HEK293 (cell line): ENCODE data around the gene ANGPT4.
A peak's percentile ranks its signal among the peaks of the same experiment; 100 is the strongest.

Experiments
- GLI2 ChIP-seq: fragments of 450-650 bp; formaldehyde crosslinking; IDR thresholded peaks from 2 replicates; pipeline ENCODE4; 2017; ENCODE audit warnings: missing biosample characterization, missing genetic modification characterization, low read depth, borderline replicate concordance
- IKZF3 ChIP-seq: fragments of 450-650 bp; IDR thresholded peaks from 2 replicates; pipeline ENCODE4 v1.5.0; 2018; ENCODE audit warnings: missing biosample characterization, mild to moderate bottlenecking, missing genetic modification characterization, moderate library complexity
- TRIM28 ChIP-seq: IDR thresholded peaks from 2 replicates; pipeline ENCODE4 v1.6.1; 2011; ENCODE audit warnings: low read length, control low read depth, borderline replicate concordance
- WT1 ChIP-seq: fragments of 450-650 bp; formaldehyde crosslinking; IDR thresholded peaks from 2 replicates; pipeline ENCODE4 v1.5.1; 2016; ENCODE audit warnings: missing biosample characterization, missing genetic modification characterization
- ZNF211 ChIP-seq: fragments of 450-650 bp; formaldehyde crosslinking; IDR thresholded peaks from 2 replicates; pipeline ENCODE4 v1.5.1; 2016; ENCODE audit warnings: low read depth, missing biosample characterization, missing genetic modification characterization
- ZNF214 ChIP-seq: fragments of 450-650 bp; formaldehyde crosslinking; IDR thresholded peaks from 2 replicates; pipeline ENCODE4 v1.5.1; 2017; ENCODE audit warnings: missing biosample characterization, mild to moderate bottlenecking, missing genetic modification characterization, borderline replicate concordance
- ZNF341 ChIP-seq: fragments of 450-650 bp; formaldehyde crosslinking; IDR thresholded peaks from 2 replicates; pipeline ENCODE4; 2016; ENCODE audit warnings: low read depth, missing biosample characterization, missing genetic modification characterization
- ZNF391 ChIP-seq: fragments of 450-650 bp; formaldehyde crosslinking; IDR thresholded peaks from 2 replicates; pipeline ENCODE4 v1.5.1; 2016; ENCODE audit warnings: low read depth, missing biosample characterization, missing genetic modification characterization, borderline replicate concordance
- ZNF423 ChIP-seq: fragments of 450-650 bp; formaldehyde crosslinking; IDR thresholded peaks from 2 replicates; pipeline ENCODE4 v1.5.1; 2016; ENCODE audit warnings: missing biosample characterization, missing genetic modification characterization
- ZNF600 ChIP-seq: fragments of 450-650 bp; formaldehyde crosslinking; IDR thresholded peaks from 2 replicates; pipeline ENCODE4 v1.5.1; 2016; ENCODE audit warnings: missing biosample characterization, missing genetic modification characterization
- ZNF626 ChIP-seq: fragments of 450-650 bp; sonication (Bioruptor Pico); formaldehyde crosslinking; IDR thresholded peaks from 2 replicates; pipeline ENCODE4 v1.5.1; 2018; ENCODE audit warnings: missing biosample characterization, missing genetic modification characterization, inconsistent platforms
- ZNF664 ChIP-seq: fragments of 450-650 bp; formaldehyde crosslinking; IDR thresholded peaks from 2 replicates; pipeline ENCODE4 v1.5.1; 2016; ENCODE audit warnings: missing biosample characterization, missing genetic modification characterization
- ZNF701 ChIP-seq: fragments of 450-650 bp; formaldehyde crosslinking; IDR thresholded peaks from 2 replicates; pipeline ENCODE4 v1.5.1; 2016; ENCODE audit warnings: missing biosample characterization, missing genetic modification characterization
- ZXDB ChIP-seq: fragments of 450-650 bp; formaldehyde crosslinking; IDR thresholded peaks from 2 replicates; pipeline ENCODE4 v1.5.1; 2016; ENCODE audit warnings: missing biosample characterization, missing genetic modification characterization
- TF ChIP-seq, protein P1 (sequence below): fragments of 450-650 bp; formaldehyde crosslinking; optimal IDR thresholded peaks from 2 replicates; pipeline ENCODE3; 2016; ENCODE audit warnings: missing biosample characterization, mild to moderate bottlenecking, missing genetic modification characterization
- TF ChIP-seq, protein P2 (sequence below): fragments of 450-650 bp; formaldehyde crosslinking; IDR thresholded peaks from 2 replicates; pipeline ENCODE4 v1.5.1; 2017; ENCODE audit warnings: missing biosample characterization, missing genetic modification characterization
- TF ChIP-seq, protein P3 (sequence below): sonication (generic); formaldehyde crosslinking; IDR thresholded peaks from 2 replicates; pipeline ENCODE4 v1.8.1; 2022; ENCODE audit warnings: mild to moderate bottlenecking, moderate library complexity, missing genetic modification reagents
- TF ChIP-seq, protein P4 (sequence below): fragments of 450-650 bp; formaldehyde crosslinking; IDR thresholded peaks from 2 replicates; pipeline ENCODE4 v1.5.1; 2016; ENCODE audit warnings: missing biosample characterization, missing genetic modification characterization
- TF ChIP-seq, protein P5 (sequence below): fragments of 450-650 bp; formaldehyde crosslinking; IDR thresholded peaks from 2 replicates; pipeline ENCODE4 v1.5.1; 2016; ENCODE audit warnings: missing biosample characterization, missing genetic modification characterization, borderline replicate concordance
- TF ChIP-seq, protein P6 (sequence below): fragments of 450-650 bp; formaldehyde crosslinking; conservative IDR thresholded peaks from 2 replicates; pipeline ENCODE4 v1.5.1; 2016; ENCODE audit warnings: low read depth, missing biosample characterization, missing genetic modification characterization
- TF ChIP-seq, protein P7 (sequence below): fragments of 450-650 bp; formaldehyde crosslinking; IDR thresholded peaks from 2 replicates; pipeline ENCODE4 v1.5.1; 2017; ENCODE audit warnings: missing biosample characterization, missing genetic modification characterization
- TF ChIP-seq, protein P8 (sequence below): fragments of 450-650 bp; formaldehyde crosslinking; IDR thresholded peaks from 2 replicates; pipeline ENCODE4 v1.5.1; 2016; ENCODE audit warnings: missing biosample characterization, missing genetic modification characterization

The ANGPT4 gene

DNA sequence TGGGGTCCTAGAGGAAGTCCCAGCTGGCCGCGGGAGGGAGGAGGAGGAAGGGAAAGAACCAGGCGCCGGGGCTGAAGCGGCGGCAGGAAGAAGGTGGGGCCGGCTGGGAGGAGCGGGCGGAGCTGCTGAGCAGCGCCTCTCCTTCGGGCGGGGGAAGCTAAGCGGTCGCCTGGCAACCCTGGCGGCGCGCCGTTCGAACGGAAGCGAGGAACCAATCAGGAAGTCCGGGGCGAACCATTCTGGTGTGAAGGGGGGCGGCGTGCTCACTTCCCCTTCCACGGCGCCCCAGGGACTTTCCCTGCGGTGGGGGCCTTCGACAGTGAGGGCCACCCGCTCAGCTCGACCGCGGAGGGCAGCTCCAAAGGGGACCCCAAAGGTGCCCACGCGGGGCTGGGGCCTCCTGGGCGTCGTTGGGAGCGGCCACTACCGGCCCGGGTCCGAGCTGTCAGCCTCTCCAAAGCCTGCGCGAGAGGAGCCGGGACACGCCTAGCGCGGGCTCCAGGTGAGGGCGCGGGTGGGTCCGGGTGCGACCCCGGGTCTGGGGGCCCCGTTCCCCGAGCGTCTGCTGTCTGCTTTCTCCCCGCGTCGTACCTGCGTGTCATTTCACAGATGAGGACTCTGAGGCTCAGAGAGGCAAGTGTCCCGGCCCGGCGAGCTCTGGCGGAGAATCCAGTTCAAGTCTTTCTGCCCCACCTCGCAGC is 82.5 kb downstream of the ANGPT4 start, which contains the start of gene FAM110A (continued):
- TF ChIP-seq, protein P1, sequence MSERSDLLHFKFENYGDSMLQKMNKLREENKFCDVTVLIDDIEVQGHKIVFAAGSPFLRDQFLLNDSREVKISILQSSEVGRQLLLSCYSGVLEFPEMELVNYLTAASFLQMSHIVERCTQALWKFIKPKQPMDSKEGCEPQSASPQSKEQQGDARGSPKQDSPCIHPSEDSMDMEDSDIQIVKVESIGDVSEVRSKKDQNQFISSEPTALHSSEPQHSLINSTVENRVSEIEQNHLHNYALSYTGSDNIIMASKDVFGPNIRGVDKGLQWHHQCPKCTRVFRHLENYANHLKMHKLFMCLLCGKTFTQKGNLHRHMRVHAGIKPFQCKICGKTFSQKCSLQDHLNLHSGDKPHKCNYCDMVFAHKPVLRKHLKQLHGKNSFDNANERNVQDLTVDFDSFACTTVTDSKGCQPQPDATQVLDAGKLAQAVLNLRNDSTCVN, result peak; percentile 71
- TF ChIP-seq ZXDB (tag by site-specific recombination) (peak; percentile 83), ZNF664 (tag by site-specific recombination) (no peak), ZNF341 (peak; percentile 79), IKZF3 (tag by site-specific recombination) (peak; percentile 89), ZNF423 (no peak), WT1 (no peak), ZNF211 (tag by site-specific recombination) (no peak), ZNF626 (tag by site-specific recombination) (no peak), GLI2 (tag by site-specific recombination) (no peak), ZNF701 (tag by site-specific recombination) (no peak), ZNF600 (tag by site-specific recombination) (peak; percentile 69), ZNF391 (tag by site-specific recombination) (peak; percentile 75; the same call in 1 of the 2 replicates), ZNF214 (tag by site-specific recombination) (no peak), TRIM28 (no peak)
- TF ChIP-seq, protein P2, sequence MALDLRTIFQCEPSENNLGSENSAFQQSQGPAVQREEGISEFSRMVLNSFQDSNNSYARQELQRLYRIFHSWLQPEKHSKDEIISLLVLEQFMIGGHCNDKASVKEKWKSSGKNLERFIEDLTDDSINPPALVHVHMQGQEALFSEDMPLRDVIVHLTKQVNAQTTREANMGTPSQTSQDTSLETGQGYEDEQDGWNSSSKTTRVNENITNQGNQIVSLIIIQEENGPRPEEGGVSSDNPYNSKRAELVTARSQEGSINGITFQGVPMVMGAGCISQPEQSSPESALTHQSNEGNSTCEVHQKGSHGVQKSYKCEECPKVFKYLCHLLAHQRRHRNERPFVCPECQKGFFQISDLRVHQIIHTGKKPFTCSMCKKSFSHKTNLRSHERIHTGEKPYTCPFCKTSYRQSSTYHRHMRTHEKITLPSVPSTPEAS (tag by site-specific recombination), result no peak
- TF ChIP-seq, protein P3, sequence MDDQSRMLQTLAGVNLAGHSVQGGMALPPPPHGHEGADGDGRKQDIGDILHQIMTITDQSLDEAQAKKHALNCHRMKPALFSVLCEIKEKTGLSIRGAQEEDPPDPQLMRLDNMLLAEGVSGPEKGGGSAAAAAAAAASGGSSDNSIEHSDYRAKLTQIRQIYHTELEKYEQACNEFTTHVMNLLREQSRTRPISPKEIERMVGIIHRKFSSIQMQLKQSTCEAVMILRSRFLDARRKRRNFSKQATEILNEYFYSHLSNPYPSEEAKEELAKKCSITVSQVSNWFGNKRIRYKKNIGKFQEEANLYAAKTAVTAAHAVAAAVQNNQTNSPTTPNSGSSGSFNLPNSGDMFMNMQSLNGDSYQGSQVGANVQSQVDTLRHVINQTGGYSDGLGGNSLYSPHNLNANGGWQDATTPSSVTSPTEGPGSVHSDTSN (CRISPR knock-in tag), result no peak
- TF ChIP-seq, protein P4, sequence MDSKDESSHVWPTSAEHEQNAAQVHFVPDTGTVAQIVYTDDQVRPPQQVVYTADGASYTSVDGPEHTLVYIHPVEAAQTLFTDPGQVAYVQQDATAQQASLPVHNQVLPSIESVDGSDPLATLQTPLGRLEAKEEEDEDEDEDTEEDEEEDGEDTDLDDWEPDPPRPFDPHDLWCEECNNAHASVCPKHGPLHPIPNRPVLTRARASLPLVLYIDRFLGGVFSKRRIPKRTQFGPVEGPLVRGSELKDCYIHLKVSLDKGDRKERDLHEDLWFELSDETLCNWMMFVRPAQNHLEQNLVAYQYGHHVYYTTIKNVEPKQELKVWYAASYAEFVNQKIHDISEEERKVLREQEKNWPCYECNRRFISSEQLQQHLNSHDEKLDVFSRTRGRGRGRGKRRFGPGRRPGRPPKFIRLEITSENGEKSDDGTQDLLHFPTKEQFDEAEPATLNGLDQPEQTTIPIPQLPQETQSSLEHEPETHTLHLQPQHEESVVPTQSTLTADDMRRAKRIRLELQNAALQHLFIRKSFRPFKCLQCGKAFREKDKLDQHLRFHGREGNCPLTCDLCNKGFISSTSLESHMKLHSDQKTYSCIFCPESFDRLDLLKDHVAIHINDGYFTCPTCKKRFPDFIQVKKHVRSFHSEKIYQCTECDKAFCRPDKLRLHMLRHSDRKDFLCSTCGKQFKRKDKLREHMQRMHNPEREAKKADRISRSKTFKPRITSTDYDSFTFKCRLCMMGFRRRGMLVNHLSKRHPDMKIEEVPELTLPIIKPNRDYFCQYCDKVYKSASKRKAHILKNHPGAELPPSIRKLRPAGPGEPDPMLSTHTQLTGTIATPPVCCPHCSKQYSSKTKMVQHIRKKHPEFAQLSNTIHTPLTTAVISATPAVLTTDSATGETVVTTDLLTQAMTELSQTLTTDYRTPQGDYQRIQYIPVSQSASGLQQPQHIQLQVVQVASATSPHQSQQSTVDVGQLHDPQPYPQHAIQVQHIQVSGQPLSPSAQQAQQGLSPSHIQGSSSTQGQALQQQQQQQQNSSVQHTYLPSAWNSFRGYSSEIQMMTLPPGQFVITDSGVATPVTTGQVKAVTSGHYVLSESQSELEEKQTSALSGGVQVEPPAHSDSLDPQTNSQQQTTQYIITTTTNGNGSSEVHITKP (tag by site-specific recombination), result peak; percentile 100
- TF ChIP-seq, protein P5, sequence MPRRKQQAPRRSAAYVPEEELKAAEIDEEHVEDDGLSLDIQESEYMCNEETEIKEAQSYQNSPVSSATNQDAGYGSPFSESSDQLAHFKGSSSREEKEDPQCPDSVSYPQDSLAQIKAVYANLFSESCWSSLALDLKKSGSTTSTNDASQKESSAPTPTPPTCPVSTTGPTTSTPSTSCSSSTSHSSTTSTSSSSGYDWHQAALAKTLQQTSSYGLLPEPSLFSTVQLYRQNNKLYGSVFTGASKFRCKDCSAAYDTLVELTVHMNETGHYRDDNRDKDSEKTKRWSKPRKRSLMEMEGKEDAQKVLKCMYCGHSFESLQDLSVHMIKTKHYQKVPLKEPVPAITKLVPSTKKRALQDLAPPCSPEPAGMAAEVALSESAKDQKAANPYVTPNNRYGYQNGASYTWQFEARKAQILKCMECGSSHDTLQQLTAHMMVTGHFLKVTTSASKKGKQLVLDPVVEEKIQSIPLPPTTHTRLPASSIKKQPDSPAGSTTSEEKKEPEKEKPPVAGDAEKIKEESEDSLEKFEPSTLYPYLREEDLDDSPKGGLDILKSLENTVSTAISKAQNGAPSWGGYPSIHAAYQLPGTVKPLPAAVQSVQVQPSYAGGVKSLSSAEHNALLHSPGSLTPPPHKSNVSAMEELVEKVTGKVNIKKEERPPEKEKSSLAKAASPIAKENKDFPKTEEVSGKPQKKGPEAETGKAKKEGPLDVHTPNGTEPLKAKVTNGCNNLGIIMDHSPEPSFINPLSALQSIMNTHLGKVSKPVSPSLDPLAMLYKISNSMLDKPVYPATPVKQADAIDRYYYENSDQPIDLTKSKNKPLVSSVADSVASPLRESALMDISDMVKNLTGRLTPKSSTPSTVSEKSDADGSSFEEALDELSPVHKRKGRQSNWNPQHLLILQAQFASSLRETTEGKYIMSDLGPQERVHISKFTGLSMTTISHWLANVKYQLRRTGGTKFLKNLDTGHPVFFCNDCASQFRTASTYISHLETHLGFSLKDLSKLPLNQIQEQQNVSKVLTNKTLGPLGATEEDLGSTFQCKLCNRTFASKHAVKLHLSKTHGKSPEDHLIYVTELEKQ (tag by site-specific recombination), result 0 out of 2 replicates have a peak, but pooled peaks have one; percentile 37
- TF ChIP-seq, protein P6, sequence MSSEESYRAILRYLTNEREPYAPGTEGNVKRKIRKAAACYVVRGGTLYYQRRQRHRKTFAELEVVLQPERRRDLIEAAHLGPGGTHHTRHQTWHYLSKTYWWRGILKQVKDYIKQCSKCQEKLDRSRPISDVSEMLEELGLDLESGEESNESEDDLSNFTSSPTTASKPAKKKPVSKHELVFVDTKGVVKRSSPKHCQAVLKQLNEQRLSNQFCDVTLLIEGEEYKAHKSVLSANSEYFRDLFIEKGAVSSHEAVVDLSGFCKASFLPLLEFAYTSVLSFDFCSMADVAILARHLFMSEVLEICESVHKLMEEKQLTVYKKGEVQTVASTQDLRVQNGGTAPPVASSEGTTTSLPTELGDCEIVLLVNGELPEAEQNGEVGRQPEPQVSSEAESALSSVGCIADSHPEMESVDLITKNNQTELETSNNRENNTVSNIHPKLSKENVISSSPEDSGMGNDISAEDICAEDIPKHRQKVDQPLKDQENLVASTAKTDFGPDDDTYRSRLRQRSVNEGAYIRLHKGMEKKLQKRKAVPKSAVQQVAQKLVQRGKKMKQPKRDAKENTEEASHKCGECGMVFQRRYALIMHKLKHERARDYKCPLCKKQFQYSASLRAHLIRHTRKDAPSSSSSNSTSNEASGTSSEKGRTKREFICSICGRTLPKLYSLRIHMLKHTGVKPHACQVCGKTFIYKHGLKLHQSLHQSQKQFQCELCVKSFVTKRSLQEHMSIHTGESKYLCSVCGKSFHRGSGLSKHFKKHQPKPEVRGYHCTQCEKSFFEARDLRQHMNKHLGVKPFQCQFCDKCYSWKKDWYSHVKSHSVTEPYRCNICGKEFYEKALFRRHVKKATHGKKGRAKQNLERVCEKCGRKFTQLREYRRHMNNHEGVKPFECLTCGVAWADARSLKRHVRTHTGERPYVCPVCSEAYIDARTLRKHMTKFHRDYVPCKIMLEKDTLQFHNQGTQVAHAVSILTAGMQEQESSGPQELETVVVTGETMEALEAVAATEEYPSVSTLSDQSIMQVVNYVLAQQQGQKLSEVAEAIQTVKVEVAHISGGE (tag by site-specific recombination), result peak; percentile 82
- TF ChIP-seq, protein P7, sequence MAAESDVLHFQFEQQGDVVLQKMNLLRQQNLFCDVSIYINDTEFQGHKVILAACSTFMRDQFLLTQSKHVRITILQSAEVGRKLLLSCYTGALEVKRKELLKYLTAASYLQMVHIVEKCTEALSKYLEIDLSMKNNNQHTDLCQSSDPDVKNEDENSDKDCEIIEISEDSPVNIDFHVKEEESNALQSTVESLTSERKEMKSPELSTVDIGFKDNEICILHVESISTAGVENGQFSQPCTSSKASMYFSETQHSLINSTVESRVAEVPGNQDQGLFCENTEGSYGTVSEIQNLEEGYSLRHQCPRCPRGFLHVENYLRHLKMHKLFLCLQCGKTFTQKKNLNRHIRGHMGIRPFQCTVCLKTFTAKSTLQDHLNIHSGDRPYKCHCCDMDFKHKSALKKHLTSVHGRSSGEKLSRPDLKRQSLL (tag by site-specific recombination), result no peak
- TF ChIP-seq, protein P8, sequence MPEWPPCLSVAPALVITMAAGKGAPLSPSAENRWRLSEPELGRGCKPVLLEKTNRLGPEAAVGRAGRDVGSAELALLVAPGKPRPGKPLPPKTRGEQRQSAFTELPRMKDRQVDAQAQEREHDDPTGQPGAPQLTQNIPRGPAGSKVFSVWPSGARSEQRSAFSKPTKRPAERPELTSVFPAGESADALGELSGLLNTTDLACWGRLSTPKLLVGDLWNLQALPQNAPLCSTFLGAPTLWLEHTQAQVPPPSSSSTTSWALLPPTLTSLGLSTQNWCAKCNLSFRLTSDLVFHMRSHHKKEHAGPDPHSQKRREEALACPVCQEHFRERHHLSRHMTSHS (tag by site-specific recombination), result no peak
